SHP77 (cell line): ENCODE data around the gene ATXN10.
A peak's percentile ranks its signal among the peaks of the same experiment; 100 is the strongest.
"Not testable (repeated sequence)": the region's sequence is repeated elsewhere in the genome, so short reads cannot be mapped to it uniquely, and the experiment has no call there.

Experiments
- DNase-seq, 2 experiments: peaks; one replicate each; lab custom pipeline; 2025; lab: John Stamatoyannopoulos, UW

The ATXN10 gene

GRCh38 chr22:45785458-45785857 lies 113.8 kb downstream of the ATXN10 start:
- DNase-seq = peak; percentile 6 to 19

- DNase-seq = no peak
These were observed 115.1 kb downstream of the ATXN10 start for GRCh38 chr22:45786726-45787125.

GRCh38 chr22:45787759-45788158 lies 116.1 kb downstream of the ATXN10 start:
- DNase-seq = no peak

- DNase-seq = no peak
These were observed 116.9 kb downstream of the ATXN10 start for GRCh38 chr22:45788522-45788921.

- no peak for DNase-seq
These were observed 118.8 kb downstream of the ATXN10 start for GRCh38 chr22:45790401-45790800.

GRCh38 chr22:45793161-45793560 lies 121.5 kb downstream of the ATXN10 start:
- no peak for DNase-seq

- no peak for DNase-seq
These were observed 122.3 kb downstream of the ATXN10 start for GRCh38 chr22:45793892-45794291.

GRCh38 chr22:45796009-45796408 lies 124.4 kb downstream of the ATXN10 start:
- DNase-seq = not testable (repeated sequence)

- DNase-seq = no peak
These were observed 127.7 kb downstream of the ATXN10 start for GRCh38 chr22:45799291-45799690.

- DNase-seq = no peak
These were observed 130.4 kb downstream of the ATXN10 start for GRCh38 chr22:45802054-45802453.

- DNase-seq = no peak
These were observed 132.8 kb downstream of the ATXN10 start for GRCh38 chr22:45804319-45804985.

GRCh38 chr22:45804986-45805325 lies 133.3 kb downstream of the ATXN10 start:
- DNase-seq = no peak

GRCh38 chr22:45805413-45805812 lies 133.8 kb downstream of the ATXN10 start:
- DNase-seq = no peak

GRCh38 chr22:45807156-45807915 lies 135.7 kb downstream of the ATXN10 start:
- no peak for DNase-seq

GRCh38 chr22:45812910-45813309 lies 141.3 kb downstream of the ATXN10 start:
- DNase-seq = no peak

- no peak for DNase-seq
These were observed 142.6 kb downstream of the ATXN10 start for GRCh38 chr22:45814198-45814597.

GRCh38 chr22:45816776-45817175 lies 145.1 kb downstream of the ATXN10 start:
- DNase-seq = no peak

- DNase-seq = no peak
These were observed 146.2 kb downstream of the ATXN10 start for GRCh38 chr22:45817745-45818423.

- no peak for DNase-seq
These were observed 146.9 kb downstream of the ATXN10 start for GRCh38 chr22:45818424-45819085.

GRCh38 chr22:45819305-45819704 lies 147.7 kb downstream of the ATXN10 start:
- no peak for DNase-seq

- DNase-seq = no peak
These were observed 151.7 kb downstream of the ATXN10 start for GRCh38 chr22:45823336-45823735.

- no peak for DNase-seq
These were observed 154.9 kb downstream of the ATXN10 start for GRCh38 chr22:45826520-45826919.

GRCh38 chr22:45828841-45829240 lies 157.2 kb downstream of the ATXN10 start:
- no peak for DNase-seq
